HG03354 (cell line): ENCODE results near the gene PYGO2.

Experiments
- ATAC-seq: cut with Tn5 transposase; IDR thresholded peaks from one replicate; pipeline ENCODE4 v1.9.1; 2021; ENCODE audit warnings: mild to moderate bottlenecking; ENCODE audit not compliant: unreplicated experiment, poor library complexity, severe bottlenecking

The PYGO2 gene

GRCh38 chr1:154967331-154967950 lies 5.9 kb upstream of the PYGO2 start:
- no peak for ATAC-seq

DNA sequence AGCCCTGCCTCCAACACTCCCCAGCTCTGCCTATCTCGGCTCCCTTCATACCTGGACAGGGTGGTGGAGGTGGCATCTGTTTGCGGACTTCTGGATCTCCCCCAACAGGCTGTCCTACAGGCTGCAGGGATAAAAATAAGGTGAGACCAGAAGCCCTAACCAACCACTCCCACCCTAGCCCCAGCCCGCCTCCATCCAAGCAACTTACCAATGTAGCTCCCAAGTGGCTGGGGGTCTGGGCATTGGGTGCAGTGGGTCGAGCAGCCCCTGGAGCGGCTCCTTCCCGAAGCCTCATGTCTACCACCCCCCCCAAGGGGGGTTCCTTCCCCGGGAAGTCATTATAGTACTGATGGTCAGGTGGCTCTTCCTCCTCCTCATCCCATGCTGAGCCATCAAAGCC lies 4.5 kb upstream of the PYGO2 start:
- no peak for ATAC-seq

DNA sequence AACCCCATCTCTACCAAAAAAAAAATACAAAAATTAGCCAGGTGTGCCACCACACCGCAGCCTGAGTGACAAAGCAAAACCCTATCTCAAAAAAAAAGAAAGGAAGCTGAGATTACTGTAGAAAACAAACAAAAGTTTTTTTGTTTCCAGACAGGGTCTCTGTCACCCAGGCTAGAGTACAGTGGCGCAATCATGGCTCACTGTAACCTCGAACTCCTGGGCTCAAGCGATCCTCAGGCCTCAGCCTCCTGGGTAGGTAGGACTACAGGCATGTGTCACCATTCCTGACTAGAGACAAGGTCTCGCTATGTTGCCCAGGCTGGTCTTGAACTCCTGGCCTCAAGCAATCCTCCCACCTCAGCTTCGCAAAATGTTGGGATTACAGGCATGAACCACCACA lies 2.8 kb upstream of the PYGO2 start:
- no peak for ATAC-seq

GRCh38 chr1:154963643-154964042 lies 2.1 kb upstream of the PYGO2 start:
- no peak for ATAC-seq

GRCh38 chr1:154962795-154963330 lies 1.3 kb upstream of the PYGO2 start:
- no peak for ATAC-seq

DNA sequence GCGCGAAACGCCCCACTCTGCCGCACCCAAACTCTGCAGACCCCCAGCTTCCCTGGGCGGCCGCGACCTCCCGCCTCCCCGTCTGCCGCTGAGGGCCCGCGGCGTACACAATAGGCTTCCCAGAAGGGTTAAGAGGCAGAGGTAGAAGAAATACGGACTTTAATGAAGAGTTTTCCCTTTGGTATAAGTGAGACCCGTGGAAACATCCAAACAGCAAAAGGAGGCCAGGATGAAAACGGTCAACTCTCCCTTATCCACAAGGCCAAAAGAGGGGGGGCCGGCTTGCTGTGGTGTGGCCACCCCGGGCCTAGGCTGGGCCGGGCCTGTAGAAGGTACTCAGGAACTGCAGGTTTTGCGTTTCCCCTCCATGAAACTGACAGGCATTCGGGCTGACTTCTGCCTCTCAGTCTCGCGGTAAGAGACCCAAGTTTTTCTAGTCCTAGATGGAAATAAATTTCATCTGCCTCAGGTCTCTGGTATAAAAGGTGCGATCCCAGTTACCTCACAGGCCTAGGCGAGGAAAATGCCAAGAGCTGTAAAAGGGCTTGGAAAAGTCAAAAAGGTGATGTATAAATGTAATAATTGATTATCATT lies 671 bp upstream of the PYGO2 start:
- no peak for ATAC-seq

GRCh38 chr1:154960446-154961136 lies 991 bp downstream of the PYGO2 start:
- ATAC-seq = no peak

GRCh38 chr1:154959426-154959780 lies 2.2 kb downstream of the PYGO2 start:
- no peak for ATAC-seq

DNA sequence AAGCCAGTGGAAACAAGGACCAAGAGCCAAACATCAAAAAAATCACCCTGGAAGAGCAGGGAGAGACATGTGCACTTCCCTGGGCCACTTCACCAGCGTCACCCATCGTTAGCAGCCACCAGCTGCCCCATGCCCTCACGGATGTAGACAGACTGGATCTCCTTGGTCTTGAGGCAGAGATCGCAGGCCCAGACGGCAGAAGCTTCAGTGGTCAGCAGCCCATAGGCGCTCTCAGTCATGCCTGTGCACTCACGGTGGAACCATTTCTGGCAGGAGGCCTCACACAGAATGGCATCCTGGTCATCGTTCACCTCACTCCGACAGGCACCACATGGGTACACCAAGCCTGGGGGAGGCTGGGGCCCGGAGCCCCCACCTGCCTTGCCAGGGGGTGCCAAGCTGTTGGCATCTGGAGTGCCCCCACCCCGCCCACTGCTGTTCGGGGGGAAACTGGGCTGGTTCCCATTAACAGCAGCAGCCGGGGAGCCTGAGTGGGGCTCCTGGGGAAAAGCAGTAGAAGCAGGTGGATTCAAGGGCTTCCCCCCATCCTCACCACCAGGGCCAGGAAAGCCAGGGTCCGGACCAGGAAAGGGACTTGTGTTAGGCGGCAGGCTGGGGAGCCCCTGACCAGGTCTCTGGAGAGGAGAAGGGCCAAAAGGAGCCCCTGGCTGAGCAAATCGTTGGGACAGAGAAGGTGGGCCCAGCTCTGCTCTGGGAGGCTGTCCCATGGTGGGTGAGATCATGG lies 2.7 kb downstream of the PYGO2 start:
- no peak for ATAC-seq

GRCh38 chr1:154958036-154958435 lies 3.5 kb downstream of the PYGO2 start:
- no peak for ATAC-seq

DNA sequence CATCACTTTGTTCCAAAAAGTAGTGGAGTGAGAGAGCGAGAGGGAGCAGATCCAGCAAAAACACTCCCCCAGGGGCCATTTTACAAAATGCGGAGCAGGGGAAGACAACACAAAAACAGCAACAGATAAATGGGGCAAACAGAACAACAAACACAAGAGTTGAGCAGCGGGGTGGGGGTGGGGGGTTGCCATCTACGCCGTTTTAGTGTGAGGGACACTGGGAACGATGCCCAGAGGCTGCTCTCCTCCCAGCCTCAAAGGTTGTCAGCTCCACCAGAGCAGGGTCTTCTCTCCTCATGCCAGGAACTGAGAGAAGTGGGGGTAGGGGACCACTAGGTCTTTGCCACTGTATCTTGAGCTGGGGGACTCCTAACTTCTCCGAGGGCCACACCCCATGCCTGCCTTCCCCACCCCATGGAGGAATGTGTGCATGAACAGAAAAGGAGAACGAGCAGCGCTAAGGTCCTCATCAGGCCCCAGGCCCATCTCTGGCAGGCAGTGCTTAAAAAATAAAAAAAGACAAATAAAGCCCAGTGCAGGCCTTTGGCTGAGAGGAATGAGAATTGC lies 4.4 kb downstream of the PYGO2 start:
- no peak for ATAC-seq

DNA sequence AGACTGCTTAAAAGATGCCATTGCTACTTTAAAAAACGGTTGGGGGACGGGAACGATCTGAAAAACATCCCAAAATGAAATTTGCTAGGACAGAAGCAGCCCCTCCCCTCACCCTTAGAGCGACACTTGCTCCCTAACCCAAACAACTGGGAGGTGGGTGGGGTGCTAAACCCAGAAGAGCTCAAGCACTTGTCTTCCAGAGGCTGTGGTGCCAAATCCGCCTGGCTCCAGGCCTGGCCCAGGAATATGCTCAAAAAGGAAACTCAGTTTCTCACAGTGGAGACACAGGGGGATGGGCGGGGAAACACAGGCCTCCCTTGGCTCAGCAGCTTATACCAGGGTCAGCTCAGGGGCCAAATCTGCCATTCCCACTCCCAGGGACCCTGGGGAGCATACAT lies 5.0 kb downstream of the PYGO2 start:
- ATAC-seq = no peak

GRCh38 chr1:154955718-154956543 lies 5.7 kb downstream of the PYGO2 start, which contains the start of gene PBXIP1:
Gene PBXIP1 (minus strand): TSS chr1:154956099. CDS start chr1:154953721, 2,378 bp downstream.
- ATAC-seq = peak; percentile 64

- ATAC-seq = peak; percentile 77
These were observed 6.4 kb downstream of the PYGO2 start for GRCh38 chr1:154955039-154955717.

GRCh38 chr1:154954541-154954940 lies 7.0 kb downstream of the PYGO2 start:
- no peak for ATAC-seq

- no peak for ATAC-seq
These were observed 8.0 kb downstream of the PYGO2 start for GRCh38 chr1:154953611-154954038.

DNA sequence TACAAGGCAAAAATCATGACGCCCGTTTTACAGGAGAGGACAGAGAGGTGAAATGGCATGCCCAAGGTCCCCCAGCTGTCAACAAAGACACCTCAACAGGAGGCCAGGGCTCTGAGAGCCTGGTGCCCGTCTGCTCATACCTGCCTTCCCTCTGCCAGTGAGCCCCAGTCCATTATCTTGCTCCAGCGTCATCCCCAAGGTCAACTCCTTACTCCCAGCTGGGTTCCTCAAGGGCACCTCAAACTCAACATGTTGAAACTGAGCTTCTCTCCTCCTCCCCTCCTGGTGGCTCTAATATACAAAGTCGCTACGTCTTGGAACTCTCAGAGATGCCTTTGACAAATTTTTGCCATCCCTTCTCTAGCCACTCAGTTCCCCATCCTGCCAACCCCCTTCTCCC lies 8.9 kb downstream of the PYGO2 start:
- no peak for ATAC-seq

DNA sequence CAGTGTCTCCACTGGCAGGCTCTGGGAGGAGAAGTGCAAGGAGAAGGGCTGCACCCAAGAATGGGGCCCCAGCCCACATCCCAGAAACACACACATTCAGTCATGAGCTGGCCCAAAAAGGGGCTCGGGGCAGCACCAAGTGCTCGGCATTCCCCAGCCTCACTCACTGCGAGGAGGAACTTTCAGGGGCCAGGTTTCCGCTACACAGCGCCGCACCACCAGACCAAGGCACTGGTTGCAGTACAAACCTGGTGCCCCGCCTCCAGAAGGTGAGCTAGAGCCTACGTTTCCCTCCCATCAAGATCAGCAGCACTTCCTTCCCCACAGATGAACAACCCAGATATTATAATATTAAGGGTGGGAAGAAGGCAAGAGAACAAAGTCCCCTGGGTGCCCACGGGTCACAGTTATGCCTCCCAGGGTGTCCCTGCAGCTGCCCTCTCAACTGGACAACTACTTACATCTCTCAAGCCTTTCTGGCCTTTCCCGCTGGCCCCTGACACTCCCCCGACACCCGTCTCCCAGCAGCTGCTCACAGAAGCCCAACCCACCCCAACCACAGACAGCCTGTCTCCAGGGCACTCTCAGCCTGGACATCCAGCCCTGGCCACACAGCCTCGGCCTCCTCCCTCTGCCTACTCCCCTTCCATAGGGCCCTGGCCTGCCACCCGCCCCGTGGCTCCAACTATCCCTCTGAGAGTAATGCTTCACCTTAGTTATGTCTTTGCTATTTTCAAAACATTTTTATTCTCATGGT lies 9.5 kb downstream of the PYGO2 start:
- ATAC-seq = no peak
